Activated CD4-positive, alpha-beta T cell treated with anti-CD3 and anti-CD28 coated beads, Interleukin-2, amount 50 U/mL, for 24 hours (primary cell): Measurements from ENCODE around the gene PRRC2C.
A peak's percentile ranks its signal among the peaks of the same experiment; 100 is the strongest.
"Not testable (repeated sequence)": the region's sequence is repeated elsewhere in the genome, so short reads cannot be mapped to it uniquely, and the experiment has no call there.

ENCODE experiments used
- DNase-seq, 2 donors: peaks; one replicate each; pipeline ENCODE4 v3.0.0-alpha.2; 2020; ENCODE audit warnings: low read depth in 1 of 2, low spot score in 1 of 2

The PRRC2C gene

GRCh38 chr1:171500304-171500703 is 15.0 kb downstream of the PRRC2C start:
- DNase-seq, result no peak

- DNase-seq, result no peak
These were observed 15.5 kb downstream of the PRRC2C start for GRCh38 chr1:171500803-171501202.

GRCh38 chr1:171501305-171502024 is 16.1 kb downstream of the PRRC2C start:
- no peak for DNase-seq

GRCh38 chr1:171506525-171507304 is 21.4 kb downstream of the PRRC2C start:
- DNase-seq, result no peak

- no peak for DNase-seq
These were observed 22.1 kb downstream of the PRRC2C start for GRCh38 chr1:171507435-171507834.

GRCh38 chr1:171509191-171509590 is 23.9 kb downstream of the PRRC2C start:
- DNase-seq, result no peak

- no peak for DNase-seq
These were observed 28.4 kb downstream of the PRRC2C start for GRCh38 chr1:171513743-171514142.

- no peak for DNase-seq
These were observed 30.0 kb downstream of the PRRC2C start for GRCh38 chr1:171515299-171515698.

- DNase-seq, result no peak
These were observed 30.4 kb downstream of the PRRC2C start for GRCh38 chr1:171515741-171516140.

- no peak for DNase-seq
These were observed 36.2 kb downstream of the PRRC2C start for GRCh38 chr1:171521567-171521966.

GRCh38 chr1:171530676-171531075 is 45.3 kb downstream of the PRRC2C start:
- DNase-seq, result no peak

- no peak for DNase-seq
These were observed 47.2 kb downstream of the PRRC2C start for GRCh38 chr1:171532520-171532919.

GRCh38 chr1:171545523-171545922 is 60.2 kb downstream of the PRRC2C start:
- DNase-seq, result no peak

GRCh38 chr1:171550050-171550449 is 64.7 kb downstream of the PRRC2C start:
- DNase-seq, result no peak

- not testable (repeated sequence) for DNase-seq
These were observed 65.3 kb downstream of the PRRC2C start for GRCh38 chr1:171550598-171551100.

GRCh38 chr1:171553960-171554359 is 68.6 kb downstream of the PRRC2C start:
- DNase-seq, result not testable (repeated sequence)

GRCh38 chr1:171563675-171564074 is 78.3 kb downstream of the PRRC2C start:
- DNase-seq, result no peak

GRCh38 chr1:171566467-171566866 is 81.1 kb downstream of the PRRC2C start:
- no peak for DNase-seq

- no peak for DNase-seq
These were observed 85.0 kb downstream of the PRRC2C start for GRCh38 chr1:171570295-171570694.

- no peak for DNase-seq
These were observed 90.8 kb downstream of the PRRC2C start for GRCh38 chr1:171576144-171576543.

- DNase-seq, result peak in 1 of 2 donors; percentile 33
These were observed 95.9 kb downstream of the PRRC2C start for GRCh38 chr1:171581226-171581625.

GRCh38 chr1:171581766-171582165 is 96.4 kb downstream of the PRRC2C start:
- DNase-seq, result no peak
